GM19043 (cell line): ENCODE data around the gene FCER2.

Experiments used
- ATAC-seq: cut with Tn5 transposase; IDR thresholded peaks from one replicate; pipeline ENCODE4 v1.9.1; 2021; ENCODE audit warnings: low read depth; ENCODE audit not compliant: unreplicated experiment

Gene FCER2

DNA sequence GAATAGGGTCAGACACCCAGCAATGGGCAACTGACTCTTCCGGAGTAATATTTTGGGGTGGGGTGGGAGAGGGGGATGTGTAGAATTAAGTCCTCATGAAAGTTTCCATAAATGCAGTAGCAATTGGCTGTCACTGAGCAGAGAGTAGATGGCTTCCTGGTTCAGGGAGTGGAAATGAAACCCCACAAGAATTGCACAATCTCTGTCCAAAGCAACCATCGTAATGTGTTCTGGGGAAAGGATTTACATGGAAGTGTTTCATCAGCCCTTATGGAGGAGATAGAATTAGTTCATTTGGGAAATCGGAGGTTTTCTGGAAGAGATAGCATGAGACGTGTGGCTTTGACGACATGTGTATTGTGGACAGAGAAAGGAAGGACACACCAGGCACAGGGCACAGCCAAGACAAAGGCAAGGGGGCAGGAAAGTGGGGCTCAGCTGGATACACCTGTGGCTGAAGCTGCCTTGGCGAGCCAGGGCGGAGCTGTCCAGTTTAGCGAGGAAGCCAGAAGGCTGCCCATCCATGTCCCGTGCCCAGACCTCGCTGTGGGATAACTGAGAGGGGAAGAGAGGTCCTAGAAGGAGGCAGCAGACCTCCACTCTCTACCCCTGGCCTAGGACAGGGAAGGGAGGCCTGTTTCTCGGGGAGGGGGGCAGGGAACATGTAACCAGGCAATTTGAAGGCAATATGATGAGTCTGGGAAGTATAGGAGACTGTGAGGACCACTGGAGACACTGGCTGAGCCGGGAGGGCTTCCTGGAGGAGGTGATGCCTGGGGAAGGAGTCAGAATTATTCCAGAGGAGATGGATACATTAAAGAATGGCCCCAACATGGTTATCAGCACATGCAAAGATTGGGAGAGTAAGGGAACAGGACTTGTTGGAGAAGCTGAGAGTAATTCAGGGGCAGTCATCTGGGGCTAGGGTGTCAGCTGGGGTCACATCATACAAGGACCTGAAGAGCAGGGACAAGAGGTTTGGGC, 32.6 kb upstream of the FCER2 start:
- ATAC-seq = no peak

GRCh38 chr19:7733376-7733775, 31.4 kb upstream of the FCER2 start:
- no peak for ATAC-seq

- ATAC-seq = no peak
These were observed 30.1 kb upstream of the FCER2 start, which contains the start of gene CLEC4G for GRCh38 chr19:7732045-7732444. Gene CLEC4G, minus strand, starts transcription at chr19:7732110. Its CDS starts 8 bp downstream, at chr19:7732102.

DNA sequence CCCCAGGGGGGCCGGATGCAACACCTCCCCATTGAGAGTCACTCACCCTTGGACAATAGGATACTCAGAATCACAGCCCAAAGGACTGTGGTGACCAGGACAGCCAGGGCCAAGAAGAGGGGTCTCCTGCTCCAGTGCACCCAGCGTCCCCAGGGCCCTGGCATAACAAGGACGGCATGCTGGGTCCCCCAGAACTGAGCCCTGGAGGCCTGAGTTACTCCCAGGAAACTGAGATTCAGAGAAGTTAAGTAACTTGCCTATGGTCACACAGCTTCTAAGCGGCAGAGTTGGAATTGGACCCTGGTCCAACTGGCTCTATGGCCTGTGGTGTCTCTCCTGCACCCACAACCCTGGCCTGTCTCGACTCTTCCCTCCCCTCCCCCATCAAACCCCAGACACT, 29.7 kb upstream of the FCER2 start:
- no peak for ATAC-seq

DNA sequence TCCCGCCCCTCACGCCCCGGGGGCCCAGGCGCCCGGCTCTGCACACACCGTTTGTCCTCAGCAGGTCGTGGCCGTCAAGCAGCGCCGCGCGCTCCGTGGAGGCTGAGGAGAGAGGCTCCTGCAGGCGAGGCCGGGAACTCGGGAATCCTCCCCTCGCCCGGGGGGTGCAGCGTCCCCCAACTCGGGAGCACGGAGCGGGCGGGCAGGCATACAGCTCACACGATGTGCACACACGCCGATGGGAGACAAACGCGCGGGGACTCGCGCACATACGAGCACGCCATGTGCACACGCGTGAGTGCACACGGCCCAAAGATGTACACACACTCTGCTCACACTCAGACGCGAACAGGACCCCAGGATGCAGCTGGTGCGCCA, 29.3 kb upstream of the FCER2 start:
- ATAC-seq = no peak

DNA sequence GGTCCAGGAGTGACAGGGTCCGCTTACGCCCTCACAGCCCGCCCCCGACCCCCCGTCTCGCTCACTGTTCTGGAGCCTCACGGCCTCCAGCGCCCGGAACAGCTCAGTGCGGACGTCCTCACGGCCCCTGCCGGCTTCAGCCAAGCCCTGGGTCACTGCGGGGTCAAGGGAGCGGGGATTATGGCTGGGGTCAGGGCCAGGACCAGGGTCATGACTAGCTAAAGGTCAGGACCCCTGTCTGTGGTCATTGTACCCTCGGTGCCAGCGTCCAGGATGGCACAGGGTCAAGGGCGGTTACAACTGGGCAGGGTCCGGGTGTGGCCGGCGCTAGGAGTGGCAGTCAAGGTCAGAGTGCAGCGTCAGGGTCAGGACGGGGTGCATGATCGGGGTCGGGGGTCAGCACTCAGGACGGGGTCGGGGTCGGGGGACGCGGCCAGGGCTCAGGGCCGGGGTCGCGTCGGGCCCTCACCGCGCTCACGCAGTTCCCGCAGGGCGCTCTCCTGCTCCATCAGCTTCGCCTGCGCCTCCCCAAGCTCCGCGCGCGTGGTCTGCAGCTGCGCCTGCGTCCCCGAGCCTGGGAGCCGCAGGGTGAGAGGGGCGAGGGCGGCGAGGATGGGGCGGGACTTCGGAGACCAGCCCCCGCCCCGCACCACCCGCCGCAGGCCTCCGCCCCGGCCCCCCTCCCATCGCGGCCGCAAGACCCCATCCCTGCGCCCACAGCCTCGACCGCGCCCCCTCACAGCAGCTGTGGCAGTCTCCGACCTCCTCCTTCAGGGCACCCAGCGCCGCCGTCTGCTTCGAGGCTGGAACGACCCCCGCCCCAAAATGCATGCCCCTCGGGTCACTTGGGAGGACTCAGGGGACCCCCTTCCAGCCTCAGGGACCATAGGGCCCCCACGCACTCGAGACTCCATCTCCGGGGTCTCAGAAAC, 28.6 kb upstream of the FCER2 start:
- ATAC-seq = no peak

- no peak for ATAC-seq
These were observed 27.9 kb upstream of the FCER2 start for GRCh38 chr19:7729831-7730285.

GRCh38 chr19:7729211-7729610, 27.3 kb upstream of the FCER2 start:
- ATAC-seq = no peak

DNA sequence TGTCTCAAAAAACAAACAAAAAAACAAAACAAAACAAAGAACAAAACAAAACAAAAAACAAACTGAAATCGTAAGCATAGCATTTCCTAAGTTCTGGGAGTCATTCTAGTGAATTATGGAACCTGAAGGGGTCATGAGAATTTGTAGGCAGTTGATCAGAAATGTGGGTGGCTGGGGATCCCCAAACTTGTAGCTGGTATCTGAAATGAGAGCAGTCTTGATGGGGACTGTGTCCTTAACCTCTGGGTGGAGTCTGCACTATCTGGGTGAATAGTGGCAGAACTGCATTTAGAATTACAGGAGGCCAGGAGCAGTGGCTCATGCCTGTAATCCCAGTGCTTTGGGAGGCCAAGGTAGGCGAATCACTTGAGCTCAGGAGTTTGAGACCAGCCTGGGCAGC, 23.9 kb upstream of the FCER2 start:
- ATAC-seq = no peak

- ATAC-seq = peak; percentile 43
These were observed 20.3 kb upstream of the FCER2 start for GRCh38 chr19:7722231-7722651.

- ATAC-seq = no peak
These were observed 18.4 kb upstream of the FCER2 start for GRCh38 chr19:7720351-7720750.

DNA sequence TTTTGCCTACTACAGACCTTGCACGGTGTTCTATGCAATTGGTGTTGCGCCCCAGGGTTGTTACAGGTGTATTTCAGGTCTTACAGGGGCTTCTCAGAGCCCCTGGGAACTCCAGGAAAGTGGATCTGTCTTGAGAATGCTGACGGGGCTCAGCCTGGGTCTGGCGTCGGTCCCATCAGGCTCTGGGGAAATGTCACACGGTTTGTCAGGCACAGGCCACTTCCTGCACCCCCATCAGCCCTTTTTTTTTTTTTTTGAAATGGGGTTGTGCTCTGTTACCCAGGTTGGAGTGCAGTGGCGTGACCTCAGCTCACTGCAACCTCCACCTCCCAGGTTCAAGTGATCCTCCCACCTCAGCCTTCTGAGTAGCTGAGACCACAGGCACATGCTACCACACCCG, 16.7 kb upstream of the FCER2 start:
- ATAC-seq = no peak

- no peak for ATAC-seq
These were observed 14.8 kb upstream of the FCER2 start for GRCh38 chr19:7716762-7717161.

GRCh38 chr19:7715671-7716070, 13.7 kb upstream of the FCER2 start:
- ATAC-seq = no peak

DNA sequence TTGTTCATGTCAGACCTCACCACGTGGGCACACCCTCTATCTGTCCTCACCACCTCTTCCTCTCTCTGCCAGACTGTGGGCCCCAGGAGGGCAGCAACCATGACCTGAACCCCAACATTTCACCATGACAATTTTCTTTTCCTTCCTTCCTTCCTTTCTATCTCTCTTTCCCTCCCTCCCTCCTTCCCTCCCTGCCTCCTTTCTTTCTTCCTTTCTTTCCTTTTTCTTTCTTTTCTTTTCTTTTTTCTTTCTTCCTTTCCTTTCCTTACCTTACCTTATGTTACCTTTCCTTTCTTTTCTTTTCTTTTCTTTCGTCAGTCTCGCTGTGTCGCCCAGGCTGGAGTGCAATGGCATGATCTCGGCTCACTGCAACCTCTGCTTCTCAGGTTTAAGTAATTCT, 8.7 kb upstream of the FCER2 start:
- ATAC-seq = no peak

GRCh38 chr19:7709932-7710460, 8.1 kb upstream of the FCER2 start:
- ATAC-seq = no peak

GRCh38 chr19:7706955-7707456, 5.1 kb upstream of the FCER2 start:
- no peak for ATAC-seq

- no peak for ATAC-seq
These were observed 4.4 kb upstream of the FCER2 start for GRCh38 chr19:7706188-7706954.

GRCh38 chr19:7705387-7706187, 3.7 kb upstream of the FCER2 start:
- ATAC-seq = no peak
